GM23338 (cell line): ENCODE measurements around the gene MTURN. TPM values are rescaled to one million over a fixed set of nuclear protein-coding genes. Genes with fewer than 3 reads are reported as not detected.

Experiments
- ATAC-seq: fragments of 200-7000 bp; cut with Tn5 transposase; 3 replicates; pipeline ENCODE4 v1.9.1; 2020
- DNase-seq: peaks from one replicate; pipeline ENCODE4 v3.0.0-alpha.2; 2015; ENCODE audit warnings: low spot score
- H2AFZ ChIP-seq: fragments of 200-600 bp; sonication (generic); 2 replicates; pipeline ENCODE4 v1.8.0; 2016; ENCODE audit warnings: antibody characterized with exemption, mild to moderate bottlenecking, moderate library complexity
- H3F3A ChIP-seq: fragments of 200-600 bp; sonication (generic); replicated peaks from 2 replicates; pipeline ENCODE4 v1.8.0; 2017; ENCODE audit warnings: antibody characterized with exemption, mixed run types, low read depth
- H3K27ac ChIP-seq: fragments of 200-600 bp; sonication (generic); 2 replicates; pipeline ENCODE4 v1.6.1; 2016; ENCODE audit warnings: low read depth
- H3K27me3 ChIP-seq: fragments of 200-600 bp; sonication (generic); 2 replicates; pipeline ENCODE4 v1.8.0; 2016; ENCODE audit warnings: mild to moderate bottlenecking, mixed run types, moderate library complexity; ENCODE audit not compliant: insufficient read depth
- H3K36me3 ChIP-seq: fragments of 200-600 bp; sonication (generic); 2 replicates; pipeline ENCODE4 v1.8.0; 2016; ENCODE audit warnings: mild to moderate bottlenecking; ENCODE audit not compliant: insufficient read depth
- H3K4me1 ChIP-seq: fragments of 200-600 bp; sonication (generic); 2 replicates; pipeline ENCODE4 v1.8.0; 2016; ENCODE audit warnings: mild to moderate bottlenecking, moderate library complexity; ENCODE audit not compliant: insufficient read depth
- H3K4me2 ChIP-seq: fragments of 200-600 bp; sonication (generic); 2 replicates; pipeline ENCODE4 v1.7.1; 2017; ENCODE audit warnings: mixed run types
- H3K4me3 ChIP-seq: fragments of 200-600 bp; sonication (generic); 2 replicates; pipeline ENCODE4 v1.6.1; 2016; ENCODE audit warnings: mixed run types
- H3K79me2 ChIP-seq: fragments of 200-600 bp; sonication (generic); replicated peaks from 2 replicates; pipeline ENCODE4 v1.8.0; 2017; ENCODE audit warnings: mild to moderate bottlenecking; ENCODE audit not compliant: insufficient read depth
- H3K9me2 ChIP-seq: fragments of 200-600 bp; sonication (generic); 2 replicates; pipeline ENCODE4 v1.8.0; 2017; ENCODE audit not compliant: insufficient read depth
- H4K20me1 ChIP-seq: fragments of 200-600 bp; sonication (generic); replicated peaks from 2 replicates; pipeline ENCODE4 v1.8.0; 2017; ENCODE audit warnings: mild to moderate bottlenecking; ENCODE audit not compliant: insufficient read depth
- H3K27ac Mint-ChIP-seq: 2 replicates; pipeline ENCODE4 v1.8.0; 2020; ENCODE audit warnings: inconsistent platforms, mild to moderate bottlenecking, moderate library complexity, mixed read lengths
- H3K27me3 Mint-ChIP-seq: 3 replicates; pipeline ENCODE4 v1.8.0; 2022; ENCODE audit warnings: low read depth, mild to moderate bottlenecking, moderate library complexity, mixed read lengths, inconsistent platforms; ENCODE audit not compliant: insufficient read depth, poor library complexity
- H3K36me3 Mint-ChIP-seq: 3 replicates; pipeline ENCODE4 v1.8.0; 2021; ENCODE audit warnings: low read depth, mild to moderate bottlenecking, inconsistent platforms, moderate library complexity, mixed read lengths
- H3K4me1 Mint-ChIP-seq: 3 replicates; pipeline ENCODE4 v1.8.0; 2020; ENCODE audit warnings: mild to moderate bottlenecking, inconsistent platforms, mixed read lengths
- H3K4me3 Mint-ChIP-seq: 3 replicates; pipeline ENCODE4 v1.8.0; 2021; ENCODE audit warnings: moderate library complexity, mild to moderate bottlenecking, inconsistent platforms, mixed read lengths
- H3K9me3 Mint-ChIP-seq: 3 replicates; pipeline ENCODE4 v1.8.0; 2020; ENCODE audit warnings: moderate library complexity, mild to moderate bottlenecking, inconsistent platforms, mixed read lengths
- EZH2 ChIP-seq: fragments of 200-600 bp; sonication (generic); IDR thresholded peaks from one replicate; pipeline ENCODE4 v1.8.0; 2017; ENCODE audit warnings: antibody characterized with exemption, mild to moderate bottlenecking, low read depth; ENCODE audit not compliant: unreplicated experiment
- EZH2phosphoT487 ChIP-seq: fragments of 200-600 bp; sonication (generic); IDR thresholded peaks from one replicate; pipeline ENCODE4 v1.8.1; 2018; ENCODE audit warnings: antibody characterized with exemption; ENCODE audit not compliant: unreplicated experiment
- JUNB ChIP-seq: IDR thresholded peaks from one replicate; pipeline ENCODE4 v1.6.1; 2016; ENCODE audit warnings: antibody characterized with exemption; ENCODE audit not compliant: unreplicated experiment
- NANOG ChIP-seq: IDR thresholded peaks from 2 replicates; pipeline ENCODE4 v1.6.1; 2016; ENCODE audit warnings: antibody characterized with exemption, borderline replicate concordance
- POLR2AphosphoS5 ChIP-seq: IDR thresholded peaks from 2 replicates; pipeline ENCODE4 v1.6.1; 2016; ENCODE audit warnings: antibody characterized with exemption, low read depth
- REST ChIP-seq: IDR thresholded peaks from one replicate; pipeline ENCODE4 v1.6.1; 2018; ENCODE audit warnings: antibody characterized with exemption; ENCODE audit not compliant: unreplicated experiment
- STAT1 ChIP-seq: IDR thresholded peaks from one replicate; pipeline ENCODE4 v1.6.1; 2016; ENCODE audit warnings: antibody characterized with exemption; ENCODE audit not compliant: unreplicated experiment
- ZNF462 ChIP-seq: fragments of 250-450 bp; sonication (Bioruptor Pico); IDR thresholded peaks from 2 replicates; pipeline ENCODE4 v1.5.0; 2020; ENCODE audit warnings: mild to moderate bottlenecking, moderate library complexity
- polyA plus RNA-seq: library from polyadenylated mRNA; unstranded; fragments of >200 nt; fragmentation: Nextera tagmentation; extraction: Ambion mirVana; gene quantifications from 2 replicates; pipeline ENCODE4 v1.2.1, GENCODE V29; 2016
- total RNA-seq: library from RNA; depleted of rRNA; stranded (reverse); fragments of >200 nt; shearing (Covaris generic); gene quantifications from 2 replicates; pipeline ENCODE4 v1.2.3, GENCODE V29; 2014

MTURN gene
- total and polyA plus RNA-seq, 2 experiments from 2014 or later: 3.1 to 8.7 TPM

GRCh38 chr7:30147223-30147622 lies 12.4 kb downstream of the MTURN start:
- Histone ChIP-seq H3K27ac (no peak overlapping the region), H3F3A (no peaks in the 10 kb centered on the region), H4K20me1 (peaks cover 7% of the 10 kb centered on the region; the same call in 1 of the 2 replicates), H3K79me2 (no peaks in the 10 kb centered on the region; the same call in 1 of the 2 replicates), H3K36me3 (no peaks in the 10 kb centered on the region), H3K4me3 (no peak overlapping the region), H3K4me2 (no peak overlapping the region), H3K9me2 (no peaks in the 10 kb centered on the region), H3K4me1 (0 out of 2 replicates have a peak, but pooled peaks cover 4% of the 10 kb centered on the region), H3K27me3 (no peaks in the 10 kb centered on the region), H2AFZ (no peak overlapping the region)
- TF ChIP-seq POLR2AphosphoS5 (no peak), EZH2phosphoT487 (no peak), ZNF462 (no peak), EZH2 (no peak), JUNB (no peak), REST (no peak), STAT1 (no peak), NANOG (no peak)
- ATAC-seq (no peak), DNase-seq (no peak)
- Mint-ChIP-seq H3K4me3 (no peak overlapping the region), H3K4me1 (no peaks in the 10 kb centered on the region; the same call in 2 of the 3 replicates), H3K9me3 (no peaks in the 10 kb centered on the region), H3K27me3 (no peaks in the 10 kb centered on the region), H3K27ac (no peak overlapping the region), H3K36me3 (no peaks in the 10 kb centered on the region)
